Lower lobe of right lung (tissue), 2 donors: Measurements from ENCODE around the gene LGR5. TPM values are rescaled to one million over a fixed set of nuclear protein-coding genes. Genes with fewer than 3 reads are reported as not detected.

Source experiments
- ATAC-seq, 2 donors: fragments of 200-7000 bp; cut with Tn5 transposase; one replicate each; pipeline ENCODE4 v1.9.1; 2020 to 2022; ENCODE audit warnings: mild to moderate bottlenecking in 2 of 2, moderate library complexity in 2 of 2
- DNase-seq: peaks from one replicate; pipeline ENCODE4 v3.0.0-alpha.2; 2020
- H3K27ac ChIP-seq: fragments of 200-600 bp; one replicate; pipeline ENCODE4 v1.8.0; 2022
- H3K27me3 ChIP-seq: fragments of 200-600 bp; one replicate; pipeline ENCODE4 v1.8.0; 2022; ENCODE audit warnings: low read depth
- H3K36me3 ChIP-seq: fragments of 200-600 bp; one replicate; pipeline ENCODE4 v1.8.0; 2022; ENCODE audit warnings: mild to moderate bottlenecking
- H3K4me1 ChIP-seq: fragments of 200-600 bp; one replicate; pipeline ENCODE4 v1.8.0; 2022
- H3K4me3 ChIP-seq: fragments of 200-600 bp; one replicate; pipeline ENCODE4 v1.8.0; 2022; ENCODE audit warnings: mild to moderate bottlenecking
- H3K9me3 ChIP-seq: fragments of 200-600 bp; one replicate; pipeline ENCODE4 v1.8.0; 2022
- CTCF ChIP-seq: fragments of 200-600 bp; IDR thresholded peaks from one replicate; pipeline ENCODE4 v1.8.0; 2022; ENCODE audit warnings: antibody characterized with exemption, mild to moderate bottlenecking
- intact Hi-C: fragments of 100-400 bp; cut with DNase I; formaldehyde crosslinking; loops from one replicate; pipeline ENCODE4 v1.11.0; 2022
- total RNA-seq: library from RNA; stranded (reverse); fragmentation: NEBNext Ultra II Directional; extraction: Animal tissue kit (Norgen Biotek cat#: 25700); gene quantifications from one replicate; pipeline ENCODE4 v1.2.1, GENCODE V29; 2021
- donor health status: DM: no; HTN: yes; CAD: no; lungs with severe emphysema.

LGR5 gene
- total RNA-seq, 1 donor from 2014 or later, result 1.2 TPM

- no peak for DNase-seq
Measured at GRCh38 chr12:71456316-71456715, 16.7 kb downstream of the LGR5 start.

DNA sequence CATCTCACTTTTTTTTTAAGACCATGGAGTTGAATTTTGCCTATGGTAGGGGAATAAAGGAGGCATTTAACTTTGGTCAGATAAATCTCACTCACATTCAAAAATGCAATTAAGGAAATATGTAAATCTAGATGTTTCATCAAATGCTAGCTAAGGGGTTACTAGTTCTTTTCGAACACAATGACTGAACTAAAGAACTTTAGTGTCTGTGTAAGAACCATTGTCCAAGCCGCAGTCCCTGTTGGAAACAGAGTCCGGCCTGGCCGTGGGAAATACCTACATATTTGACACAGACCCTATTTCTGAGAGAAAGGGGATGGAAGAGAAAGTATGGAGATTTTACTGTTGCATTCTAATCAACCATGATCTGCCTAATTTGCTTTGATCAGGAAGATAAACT lies 17.4 kb downstream of the LGR5 start:
- no peak overlapping the region for H3K27ac ChIP-seq
- H3K9me3 ChIP-seq, result no peaks in the 10 kb centered on the region
- ATAC-seq (no peak), DNase-seq (no peak)
- intact Hi-C loops, result no loop called here
- no peaks in the 10 kb centered on the region for H3K36me3 ChIP-seq
- no peak overlapping the region for H3K4me3 ChIP-seq
- H3K27me3 ChIP-seq, result no peaks in the 10 kb centered on the region
- no peak for TF ChIP-seq CTCF
- no peaks in the 10 kb centered on the region for H3K4me1 ChIP-seq

More at GRCh38 chr12:71456316-71456715, 16.7 kb downstream of the LGR5 start:
- Histone ChIP-seq H3K9me3 (no peaks in the 10 kb centered on the region), H3K27me3 (no peaks in the 10 kb centered on the region), H3K27ac (no peak overlapping the region), H3K4me3 (no peak overlapping the region), H3K4me1 (no peaks in the 10 kb centered on the region), H3K36me3 (no peaks in the 10 kb centered on the region)
- TF ChIP-seq CTCF, result no peak
- intact Hi-C loops, result no loop called here
- no peak for ATAC-seq

DNA sequence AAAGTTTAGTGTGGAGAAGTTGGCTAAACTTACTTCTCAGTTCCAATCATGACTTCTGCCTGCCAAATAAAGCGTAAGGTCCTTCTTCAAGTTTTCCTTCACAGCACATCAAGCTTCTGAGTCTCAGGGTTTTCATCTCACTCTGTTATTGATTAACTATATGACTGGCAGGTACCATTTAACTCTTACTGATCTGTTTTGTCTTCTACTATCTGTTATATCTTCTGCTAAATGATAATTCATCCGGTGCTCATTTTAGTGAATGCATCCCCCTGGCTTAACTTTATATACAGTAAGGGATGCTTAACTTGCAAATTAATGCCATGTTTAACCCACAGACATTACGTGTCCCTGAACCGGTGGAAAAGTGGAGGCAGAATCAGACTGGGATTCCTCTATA lies 20.7 kb downstream of the LGR5 start:
- intact Hi-C loops, result no loop called here
- H3K9me3 ChIP-seq, result no peaks in the 10 kb centered on the region
- no peak overlapping the region for H3K27ac ChIP-seq
- DNase-seq (no peak), ATAC-seq (no peak)
- H3K4me3 ChIP-seq, result no peak overlapping the region
- no peak for TF ChIP-seq CTCF
- H3K36me3 ChIP-seq, result no peaks in the 10 kb centered on the region
- H3K27me3 ChIP-seq, result no peaks in the 10 kb centered on the region
- H3K4me1 ChIP-seq, result no peaks in the 10 kb centered on the region

- H3K4me1 ChIP-seq, result no peaks in the 10 kb centered on the region
- no peak overlapping the region for H3K27ac ChIP-seq
- H3K9me3 ChIP-seq, result no peaks in the 10 kb centered on the region
- intact Hi-C loops, result no loop called here
- no peaks in the 10 kb centered on the region for H3K27me3 ChIP-seq
- no peaks in the 10 kb centered on the region for H3K36me3 ChIP-seq
- H3K4me3 ChIP-seq, result no peak overlapping the region
- TF ChIP-seq CTCF, result no peak
- ATAC-seq, result no peak
- no peak for DNase-seq
Measured at GRCh38 chr12:71460850-71461609, 21.4 kb downstream of the LGR5 start.

GRCh38 chr12:71461787-71462328 lies 22.3 kb downstream of the LGR5 start:
- Histone ChIP-seq H3K9me3 (no peaks in the 10 kb centered on the region), H3K27me3 (no peaks in the 10 kb centered on the region), H3K27ac (no peak overlapping the region), H3K4me1 (no peaks in the 10 kb centered on the region), H3K36me3 (no peaks in the 10 kb centered on the region), H3K4me3 (no peak overlapping the region)
- TF ChIP-seq CTCF, result no peak
- DNase-seq, result no peak
- intact Hi-C loops, result no loop called here
- ATAC-seq, result no peak
